Activated CD4-positive, alpha-beta T cell treated with anti-CD3 and anti-CD28 coated beads, Interleukin-2, amount 50 U/mL, for 1 hour (primary cell): Measurements from ENCODE around the gene TOR1A.
"Not testable (repeated sequence)": the region's sequence is repeated elsewhere in the genome, so short reads cannot be mapped to it uniquely, and the experiment has no call there.

ENCODE experiments used
- DNase-seq: peaks from one replicate; pipeline ENCODE4 v3.0.0-alpha.2; 2020

TOR1A gene

DNA sequence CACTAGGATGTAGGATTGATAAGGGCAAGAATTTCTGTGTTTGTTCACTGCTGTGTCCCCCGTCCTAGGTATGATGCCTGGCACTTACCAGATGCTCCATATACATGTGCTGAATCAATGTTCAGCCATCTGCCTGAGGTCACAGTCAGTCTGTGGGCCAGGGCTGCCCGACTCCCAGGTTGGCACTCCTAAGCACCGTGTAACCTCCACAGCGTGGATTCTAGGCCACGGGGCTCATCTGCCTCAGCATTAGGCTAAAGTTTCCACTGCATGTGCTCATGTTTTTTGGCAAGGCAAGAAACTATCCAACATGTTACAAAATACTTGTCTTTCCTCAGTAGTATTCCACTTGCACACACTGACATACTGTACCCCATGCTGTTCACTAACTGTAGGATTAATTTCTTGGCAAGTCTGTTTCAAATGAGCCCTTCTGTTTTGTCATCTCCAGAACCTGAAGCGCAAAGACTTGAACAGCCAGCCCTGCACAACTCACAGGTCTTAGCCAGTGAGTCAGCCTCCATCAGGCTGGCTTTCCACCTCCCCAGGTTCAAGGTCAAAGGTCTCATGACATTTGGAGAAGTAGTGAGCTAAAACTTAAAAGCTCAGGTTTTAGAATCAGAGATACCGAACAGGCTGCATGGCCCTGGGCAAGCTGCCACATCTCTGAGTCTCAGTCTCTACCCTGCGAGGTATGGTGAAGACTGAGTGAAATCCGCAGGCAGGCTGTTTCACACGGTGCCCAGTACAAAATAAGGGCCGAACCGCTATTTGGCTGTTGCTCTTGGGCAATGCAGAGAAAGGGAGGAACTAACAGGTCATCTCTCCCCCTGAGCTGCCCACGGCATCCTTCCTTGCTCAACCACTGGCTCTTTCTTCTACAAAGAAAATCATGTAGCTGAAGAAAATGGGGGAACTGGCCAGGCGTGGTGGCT lies 7.2 kb downstream of the TOR1A start:
- no peak for DNase-seq

- no peak for DNase-seq
Measured at GRCh38 chr9:129815278-129815677, 8.7 kb downstream of the TOR1A start.

- no peak for DNase-seq
Measured at GRCh38 chr9:129814432-129815223, 9.3 kb downstream of the TOR1A start.

- no peak for DNase-seq
Measured at GRCh38 chr9:129813661-129814060, 10.3 kb downstream of the TOR1A start.

- DNase-seq: no peak
Measured at GRCh38 chr9:129812385-129812784, 11.6 kb downstream of the TOR1A start.

DNA sequence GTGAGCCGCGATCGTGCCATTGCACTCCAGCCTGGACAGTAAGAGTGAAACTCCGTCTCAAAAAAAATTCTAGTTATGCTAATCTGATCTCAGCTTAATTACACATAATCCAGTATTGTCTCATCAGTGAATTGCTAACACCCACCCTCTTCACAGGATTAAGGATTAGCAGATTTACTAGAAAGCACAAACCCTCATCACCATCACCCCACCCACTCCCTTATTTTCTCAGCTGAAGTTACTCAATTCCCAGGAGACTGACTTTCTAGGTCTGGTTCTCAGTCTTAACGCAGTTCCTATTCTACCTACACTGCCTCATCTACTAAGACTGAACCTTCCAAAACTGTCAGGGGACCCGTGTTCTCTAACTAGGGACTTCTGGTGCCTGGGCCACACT lies 12.0 kb downstream of the TOR1A start:
- DNase-seq: no peak

GRCh38 chr9:129810788-129811187 lies 13.1 kb downstream of the TOR1A start:
- DNase-seq: no peak

DNA sequence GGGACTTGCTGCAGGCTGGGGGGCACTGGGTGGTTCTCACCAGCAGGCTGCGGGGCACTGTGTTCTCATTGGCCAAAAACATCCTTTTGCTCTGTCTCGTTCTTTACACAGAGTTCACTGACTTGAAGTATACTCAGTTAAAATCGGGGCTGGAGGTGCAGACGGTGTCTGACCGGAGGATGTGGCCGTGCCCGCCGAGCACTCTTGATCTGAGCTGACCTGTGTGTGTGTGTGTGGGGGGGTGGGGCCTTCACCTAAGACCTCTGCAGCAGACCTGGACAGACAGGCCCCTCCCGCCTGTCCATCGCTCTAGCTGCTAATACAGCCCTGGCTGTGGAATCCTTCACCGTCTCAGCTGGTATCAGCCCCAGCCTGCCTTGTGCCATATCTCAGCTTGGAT lies 13.8 kb downstream of the TOR1A start:
- no peak for DNase-seq

DNA sequence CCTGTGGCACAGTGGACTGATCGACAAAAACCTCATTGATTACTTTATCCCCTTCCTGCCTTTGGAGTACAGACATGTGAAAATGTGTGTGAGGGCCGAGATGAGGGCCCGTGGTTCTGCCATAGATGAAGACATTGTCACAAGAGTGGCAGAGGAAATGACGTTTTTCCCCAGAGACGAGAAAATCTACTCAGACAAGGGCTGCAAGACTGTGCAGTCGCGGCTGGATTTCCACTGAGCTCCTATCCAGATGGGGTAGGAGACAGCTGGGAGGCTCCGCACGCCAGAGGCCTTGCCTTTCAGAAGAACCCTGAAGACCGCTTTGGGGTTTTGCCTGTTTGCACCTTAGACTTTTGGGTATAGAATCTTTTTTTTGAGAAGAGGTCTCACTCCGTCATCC lies 14.6 kb downstream of the TOR1A start:
- DNase-seq: no peak

- no peak for DNase-seq
Measured at GRCh38 chr9:129806061-129806460, 17.9 kb downstream of the TOR1A start.

DNA sequence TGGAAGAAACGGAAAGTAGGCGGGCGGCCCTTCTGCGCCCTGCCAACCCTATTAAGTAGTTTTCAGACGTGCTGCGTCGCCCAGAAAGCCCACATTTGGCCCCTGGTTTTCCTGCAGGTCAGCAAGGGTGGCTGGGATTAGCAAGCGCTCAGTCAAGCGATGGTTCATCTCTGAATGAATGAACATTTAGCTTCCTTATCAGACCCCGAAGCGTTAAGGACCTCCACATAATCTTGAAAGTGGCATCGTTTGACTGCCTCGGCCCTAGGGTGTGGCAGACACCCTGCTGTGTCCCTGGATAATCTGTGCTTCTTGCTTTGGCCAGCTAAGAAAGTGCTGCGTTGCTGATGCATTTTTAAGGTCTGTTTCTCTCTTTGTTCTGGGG lies 20.3 kb downstream of the TOR1A start:
- DNase-seq: no peak

- peak; percentile 94 for DNase-seq
Measured at GRCh38 chr9:129802833-129803675, 20.9 kb downstream of the TOR1A start, which contains the start of gene TOR1B. Gene TOR1B, plus strand, starts transcription at chr9:129803184. Its CDS starts 29 bp downstream, at chr9:129803213.

- DNase-seq: no peak
Measured at GRCh38 chr9:129801504-129801903, 22.4 kb downstream of the TOR1A start.

DNA sequence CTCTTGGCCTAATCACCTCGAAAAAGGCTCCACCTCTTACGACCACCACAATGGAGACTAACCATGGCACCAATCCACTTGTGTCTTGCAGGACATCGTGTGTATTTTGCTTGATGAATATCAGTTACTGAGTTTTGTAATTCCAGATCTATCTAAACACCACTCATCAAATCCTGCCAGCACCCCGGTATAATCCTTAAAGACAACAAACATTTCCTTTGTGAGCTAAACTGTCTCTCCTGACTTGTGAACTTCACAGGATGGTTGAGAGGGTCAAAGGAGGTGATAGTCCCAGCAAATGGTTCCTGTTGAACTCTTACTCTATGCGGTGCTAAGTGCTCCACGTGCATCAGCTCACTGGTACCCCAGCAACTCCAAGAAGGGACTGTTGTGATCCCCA lies 25.0 kb downstream of the TOR1A start:
- DNase-seq: no peak

DNA sequence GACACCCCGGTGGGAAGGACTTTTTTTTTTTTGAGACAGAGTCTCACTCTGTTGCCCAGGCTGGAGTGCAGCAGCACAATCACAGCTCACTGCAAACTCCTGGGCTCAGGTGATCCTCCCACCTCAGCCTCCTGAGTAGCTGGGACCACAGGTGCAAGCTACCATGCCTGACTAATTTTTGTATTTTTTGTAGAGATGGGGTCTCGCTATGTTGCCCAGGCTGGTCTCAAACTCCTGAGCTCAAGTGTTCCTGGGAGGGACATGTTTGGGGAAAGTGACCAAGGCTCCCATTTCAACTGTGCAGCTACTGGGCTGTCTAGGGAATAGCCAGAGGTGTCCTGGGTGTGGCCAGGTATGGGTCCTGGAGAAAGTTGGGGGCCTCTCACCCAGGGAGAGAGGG lies 27.9 kb downstream of the TOR1A start:
- not testable (repeated sequence) for DNase-seq

DNA sequence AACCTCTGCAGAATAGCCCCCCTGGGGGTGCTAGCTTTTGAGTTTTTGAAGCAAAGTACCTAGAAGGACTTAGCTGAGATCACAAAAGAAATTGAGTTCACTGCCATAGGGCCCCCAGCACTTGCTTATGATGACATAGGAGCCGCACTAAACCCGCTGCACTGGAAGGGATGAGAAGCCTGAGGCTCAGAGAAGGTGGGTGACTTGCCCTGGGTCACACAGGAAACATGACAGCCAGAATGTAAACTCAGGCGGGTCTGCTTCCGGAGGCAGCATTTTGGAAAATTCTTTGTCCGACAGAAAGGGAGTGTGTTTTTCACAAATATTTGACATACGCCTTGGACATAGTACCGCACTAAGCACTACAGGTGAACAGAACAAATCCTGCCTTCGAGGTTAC lies 29.4 kb downstream of the TOR1A start:
- DNase-seq: no peak

- no peak for DNase-seq
Measured at GRCh38 chr9:129786481-129786880, 37.5 kb downstream of the TOR1A start.

DNA sequence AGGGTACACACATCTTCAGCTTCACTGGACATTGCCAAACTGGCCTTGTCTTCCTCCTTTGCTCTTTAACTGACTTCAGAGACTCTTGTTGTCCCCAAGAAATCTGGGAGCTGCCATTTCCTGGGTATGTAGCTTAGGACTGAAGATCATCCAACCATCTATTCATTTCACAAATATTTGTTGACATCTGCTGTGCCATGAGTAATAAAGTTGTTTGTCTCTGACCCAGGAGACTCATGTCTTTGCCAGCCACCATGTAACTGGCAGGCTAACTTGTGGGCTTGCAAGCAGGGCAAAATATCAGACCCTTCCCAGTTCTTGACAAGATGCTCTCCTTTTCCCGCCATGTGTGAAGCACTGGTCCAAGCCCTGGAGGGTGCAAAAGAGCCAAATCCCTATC lies 38.1 kb downstream of the TOR1A start:
- DNase-seq: no peak

- DNase-seq: not testable (repeated sequence)
Measured at GRCh38 chr9:129784970-129785369, 39.0 kb downstream of the TOR1A start.

DNA sequence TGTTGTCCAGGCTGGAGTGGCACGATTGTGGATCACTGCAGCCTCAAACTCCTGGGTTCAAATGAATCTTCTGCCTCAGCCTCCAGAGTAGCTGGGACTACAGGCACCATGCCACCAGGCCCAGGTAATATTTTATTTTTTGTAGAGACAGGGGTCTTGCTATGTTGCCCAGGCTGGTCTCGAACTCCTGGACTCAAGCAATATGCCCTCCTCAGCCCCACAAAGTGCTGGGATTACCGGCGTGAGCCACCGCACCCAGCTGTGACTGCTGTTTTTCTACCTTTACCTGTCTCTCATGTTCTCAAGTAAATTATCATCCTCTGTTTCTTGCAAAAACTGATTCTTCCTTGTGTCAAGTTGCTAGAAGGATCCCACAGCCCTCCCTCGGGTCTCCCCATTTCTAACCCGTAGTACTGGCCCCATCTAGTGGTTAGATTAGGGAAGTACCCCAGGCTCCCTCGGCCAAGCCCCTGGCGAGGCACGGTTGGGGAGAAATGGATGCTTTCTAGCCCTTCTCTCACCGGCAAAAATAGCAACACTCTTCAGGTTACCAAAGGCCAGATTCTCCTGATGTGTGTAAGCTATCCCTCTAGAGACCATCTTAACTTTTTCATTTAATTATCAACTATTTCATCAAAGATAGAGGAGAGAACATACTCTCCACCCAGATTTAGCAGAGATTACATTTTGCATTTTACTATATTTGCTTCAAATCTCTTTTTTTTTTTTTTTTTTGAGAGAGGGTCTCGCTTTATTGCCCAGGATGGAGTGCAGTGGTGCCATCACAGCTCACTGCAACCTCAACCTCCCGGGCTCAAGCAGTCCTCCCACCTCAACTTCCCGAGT lies 40.2 kb downstream of the TOR1A start:
- DNase-seq: peak; percentile 70

- DNase-seq: no peak
Measured at GRCh38 chr9:129781981-129782380, 42.0 kb downstream of the TOR1A start.

- no peak for DNase-seq
Measured at GRCh38 chr9:129781131-129781530, 42.8 kb downstream of the TOR1A start.
